ENCODE results near the gene NOX5.

NOX5 gene

GRCh38 chr15:69039516-69040225, 25.2 kb downstream of the NOX5 start:
- DNase-seq (ENCODE audit: extremely low spot score) = no peak
- ChIA-PET CTCF (interaction anchor here (0.5 to 2.1 kb wide), 5 partner anchors 8 to 354 kb away, joined by 3 to 8 read pairs (median 4); no protein-coding TSS in a partner anchor), POLR2A (no interaction called here)
- no peak for TF ChIP-seq FOXK2 (IDR thresholded peaks at IDR 0.05)
- TF ChIP-seq HDGF (IDR thresholded peaks at IDR 0.05; ENCODE audit: borderline replicate concordance) = no peak
- TF ChIP-seq FOXA1 (IDR thresholded peaks at IDR 0.05) = no peak
- no peak for TF ChIP-seq SP1 (IDR thresholded peaks at IDR 0.05)
- TF ChIP-seq NFRKB (IDR thresholded peaks at IDR 0.05) = no peak

- DNase-seq (ENCODE audit: extremely low spot score) = no peak
- ChIA-PET POLR2A (no interaction called here), CTCF (no interaction called here)
- TF ChIP-seq TARDBP (IDR thresholded peaks at IDR 0.05) = no peak
- TF ChIP-seq NFRKB (IDR thresholded peaks at IDR 0.05) = no peak
- no peak for TF ChIP-seq FOXK2 (IDR thresholded peaks at IDR 0.05)
- no peak for TF ChIP-seq HDGF (IDR thresholded peaks at IDR 0.05; ENCODE audit: borderline replicate concordance)
- TF ChIP-seq LEF1 (IDR thresholded peaks at IDR 0.05; ENCODE audit: borderline replicate concordance) = no peak
- TF ChIP-seq CTBP1 (IDR thresholded peaks at IDR 0.05; ENCODE audit: borderline replicate concordance) = no peak
- no peak for TF ChIP-seq ELF4 (IDR thresholded peaks at IDR 0.05)
- no peak for TF ChIP-seq ZNF384 (IDR thresholded peaks at IDR 0.05)
- no peak for TF ChIP-seq FOXM1 (IDR thresholded peaks at IDR 0.05; ENCODE audit: borderline replicate concordance)
- TF ChIP-seq, protein P1, sequence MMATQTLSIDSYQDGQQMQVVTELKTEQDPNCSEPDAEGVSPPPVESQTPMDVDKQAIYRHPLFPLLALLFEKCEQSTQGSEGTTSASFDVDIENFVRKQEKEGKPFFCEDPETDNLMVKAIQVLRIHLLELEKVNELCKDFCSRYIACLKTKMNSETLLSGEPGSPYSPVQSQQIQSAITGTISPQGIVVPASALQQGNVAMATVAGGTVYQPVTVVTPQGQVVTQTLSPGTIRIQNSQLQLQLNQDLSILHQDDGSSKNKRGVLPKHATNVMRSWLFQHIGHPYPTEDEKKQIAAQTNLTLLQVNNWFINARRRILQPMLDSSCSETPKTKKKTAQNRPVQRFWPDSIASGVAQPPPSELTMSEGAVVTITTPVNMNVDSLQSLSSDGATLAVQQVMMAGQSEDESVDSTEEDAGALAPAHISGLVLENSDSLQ (IDR thresholded peaks at IDR 0.05) = no peak
- no peak for TF ChIP-seq BHLHE40 (IDR thresholded peaks at IDR 0.05; ENCODE audit: borderline replicate concordance)
- no peak for TF ChIP-seq SP1 (IDR thresholded peaks at IDR 0.05)
- TF ChIP-seq FOXA1 (IDR thresholded peaks at IDR 0.05) = no peak
- TF ChIP-seq ARNT (IDR thresholded peaks at IDR 0.05) = no peak
- no peak for TF ChIP-seq L3MBTL2 (conservative IDR thresholded peaks at IDR 0.05)
- TF ChIP-seq SUZ12 (IDR thresholded peaks at IDR 0.05) = no peak
Measured at GRCh38 chr15:69042531-69042930, 28.0 kb downstream of the NOX5 start.

GRCh38 chr15:69045802-69046201, 31.3 kb downstream of the NOX5 start:
- POLR2A ChIA-PET = interaction anchor here (1.4 kb wide), 1 partner anchor 421 kb away, joined by 3 read pairs; no protein-coding TSS in a partner anchor
- CTCF ChIA-PET = interaction anchor here (0.8 to 2.6 kb wide), 3 partner anchors 13 to 77 kb away, joined by 3 to 12 read pairs (median 4); no protein-coding TSS in a partner anchor
- no peak for TF ChIP-seq FOXK2 (IDR thresholded peaks at IDR 0.05)
- TF ChIP-seq SUZ12 (IDR thresholded peaks at IDR 0.05) = no peak
- TF ChIP-seq ELF4 (IDR thresholded peaks at IDR 0.05) = no peak
- TF ChIP-seq L3MBTL2 (conservative IDR thresholded peaks at IDR 0.05) = 0 out of 2 replicates have a peak, but pooled peaks have one; percentile 59
- peak; percentile 46 for DNase-seq (ENCODE audit: extremely low spot score)

DNA sequence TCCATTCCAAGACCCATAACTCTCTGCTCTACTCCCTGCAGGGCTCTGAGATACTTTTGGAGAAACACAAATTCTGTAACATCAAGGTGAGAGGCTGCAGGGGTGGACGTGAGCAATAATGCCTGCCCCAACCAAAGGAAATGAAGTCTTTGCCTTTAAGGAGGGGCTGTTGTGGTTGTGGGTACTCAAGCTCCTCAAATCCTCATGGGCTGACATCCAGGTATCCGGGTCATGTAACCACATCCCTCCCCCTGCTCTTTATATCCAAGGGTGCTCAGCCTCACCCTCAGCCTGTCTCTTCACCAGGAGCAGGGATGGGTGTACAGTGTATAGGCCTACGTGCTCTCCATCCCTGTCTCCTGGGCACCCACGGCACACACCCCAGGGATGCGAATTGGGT, 32.3 kb downstream of the NOX5 start:
- DNase-seq (ENCODE audit: extremely low spot score) = no peak
- TF ChIP-seq FOXK2 (IDR thresholded peaks at IDR 0.05) = no peak
- TF ChIP-seq ARNT (IDR thresholded peaks at IDR 0.05) = no peak
- TF ChIP-seq TARDBP (IDR thresholded peaks at IDR 0.05) = no peak
- TF ChIP-seq BHLHE40 (IDR thresholded peaks at IDR 0.05; ENCODE audit: borderline replicate concordance) = no peak
- no peak for TF ChIP-seq CTBP1 (IDR thresholded peaks at IDR 0.05; ENCODE audit: borderline replicate concordance)
- POLR2A ChIA-PET = no interaction called here
- CTCF ChIA-PET = interaction anchor here (1.4 to 2.6 kb wide), 2 partner anchors 12 to 15 kb away, joined by 4 to 12 read pairs; no protein-coding TSS in a partner anchor

GRCh38 chr15:69049976-69050375, 35.5 kb downstream of the NOX5 start:
- ChIA-PET POLR2A (no interaction called here), CTCF (no interaction called here)
- no peak for TF ChIP-seq TARDBP (IDR thresholded peaks at IDR 0.05)
- TF ChIP-seq, protein P1 (IDR thresholded peaks at IDR 0.05) = no peak
- no peak for TF ChIP-seq SP1 (IDR thresholded peaks at IDR 0.05)
- no peak for TF ChIP-seq CTBP1 (IDR thresholded peaks at IDR 0.05; ENCODE audit: borderline replicate concordance)
- TF ChIP-seq L3MBTL2 (conservative IDR thresholded peaks at IDR 0.05) = no peak
- no peak for TF ChIP-seq ARNT (IDR thresholded peaks at IDR 0.05)
- TF ChIP-seq ELF4 (IDR thresholded peaks at IDR 0.05) = no peak
- no peak for TF ChIP-seq ZNF384 (IDR thresholded peaks at IDR 0.05)
- TF ChIP-seq BHLHE40 (IDR thresholded peaks at IDR 0.05; ENCODE audit: borderline replicate concordance) = no peak
- no peak for TF ChIP-seq SUZ12 (IDR thresholded peaks at IDR 0.05)
- no peak for TF ChIP-seq FOXK2 (IDR thresholded peaks at IDR 0.05)
- TF ChIP-seq LEF1 (IDR thresholded peaks at IDR 0.05; ENCODE audit: borderline replicate concordance) = no peak
- no peak for TF ChIP-seq FOXA1 (IDR thresholded peaks at IDR 0.05)
- TF ChIP-seq NFRKB (IDR thresholded peaks at IDR 0.05) = no peak
- no peak for TF ChIP-seq HDGF (IDR thresholded peaks at IDR 0.05; ENCODE audit: borderline replicate concordance)
- TF ChIP-seq FOXM1 (IDR thresholded peaks at IDR 0.05; ENCODE audit: borderline replicate concordance) = no peak
- no peak for DNase-seq (ENCODE audit: extremely low spot score)

- no peak for TF ChIP-seq ELF4 (IDR thresholded peaks at IDR 0.05)
- no peak for TF ChIP-seq BHLHE40 (IDR thresholded peaks at IDR 0.05; ENCODE audit: borderline replicate concordance)
- no peak for TF ChIP-seq FOXA1 (IDR thresholded peaks at IDR 0.05)
- no peak for TF ChIP-seq LEF1 (IDR thresholded peaks at IDR 0.05; ENCODE audit: borderline replicate concordance)
- no peak for TF ChIP-seq NFRKB (IDR thresholded peaks at IDR 0.05)
- no peak for TF ChIP-seq CTBP1 (IDR thresholded peaks at IDR 0.05; ENCODE audit: borderline replicate concordance)
- no peak for TF ChIP-seq L3MBTL2 (conservative IDR thresholded peaks at IDR 0.05)
- TF ChIP-seq SUZ12 (IDR thresholded peaks at IDR 0.05) = no peak
- TF ChIP-seq HDGF (IDR thresholded peaks at IDR 0.05; ENCODE audit: borderline replicate concordance) = no peak
- TF ChIP-seq, protein P1 (IDR thresholded peaks at IDR 0.05) = no peak
- TF ChIP-seq FOXM1 (IDR thresholded peaks at IDR 0.05; ENCODE audit: borderline replicate concordance) = no peak
- no peak for TF ChIP-seq ARNT (IDR thresholded peaks at IDR 0.05)
- TF ChIP-seq TARDBP (IDR thresholded peaks at IDR 0.05) = no peak
- TF ChIP-seq FOXK2 (IDR thresholded peaks at IDR 0.05) = no peak
- no peak for TF ChIP-seq SP1 (IDR thresholded peaks at IDR 0.05)
- POLR2A ChIA-PET = interaction anchor here (0.6 kb wide), 1 partner anchor 50 kb away, joined by 3 read pairs; no protein-coding TSS in a partner anchor
- CTCF ChIA-PET = interaction anchor here (0.6 to 1.6 kb wide), 2 partner anchors 169 to 383 kb away, joined by 3 to 4 read pairs; no protein-coding TSS in a partner anchor
Measured at GRCh38 chr15:69055251-69055650, 40.8 kb downstream of the NOX5 start.

More at GRCh38 chr15:69055251-69055650, 40.8 kb downstream of the NOX5 start:
- no peak for DNase-seq (ENCODE audit: extremely low spot score)

All from HEK293T (cell line).